SH-SY5Y (cell line): ENCODE results near the gene OMP.

Source experiments
- GATA2 ChIP-seq: IDR thresholded peaks from 2 replicates; pipeline ENCODE4 v1.6.1; 2011; ENCODE audit warnings: mild to moderate bottlenecking, low read depth, low read length
- GATA3 ChIP-seq: IDR thresholded peaks from 2 replicates; pipeline ENCODE4 v1.6.1; 2011; ENCODE audit warnings: low read depth, mild to moderate bottlenecking, low read length, moderate library complexity

DNA sequence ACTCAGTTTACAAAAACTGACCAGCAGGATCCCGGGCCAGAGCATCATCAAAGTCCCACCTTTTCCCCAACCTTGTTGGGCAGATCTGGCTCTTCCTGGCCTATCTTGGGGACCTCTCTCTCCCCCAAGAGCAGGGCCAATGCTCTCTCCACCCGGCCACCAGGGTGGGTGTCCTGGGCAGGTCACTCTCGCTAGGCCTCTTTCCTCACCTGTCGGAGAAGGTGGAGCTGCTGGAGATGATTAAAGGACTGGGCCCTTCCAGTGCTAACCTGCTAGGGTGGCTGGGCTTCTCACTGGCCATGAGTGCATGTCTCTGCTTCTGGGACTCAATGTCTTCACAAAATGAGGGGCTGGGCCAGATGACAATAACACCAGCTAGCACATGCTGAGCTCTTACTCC lies 38.8 kb upstream of the OMP start:
- TF ChIP-seq GATA3: no peak
- no peak for TF ChIP-seq GATA2
